Endothelial cell of umbilical vein (primary cell): ENCODE measurements around the gene UNC5A. TPM values are rescaled to one million over a fixed set of nuclear protein-coding genes. Genes with fewer than 3 reads are reported as not detected.

Experiments
- BruUV-seq: library from RNA; stranded (reverse); fragments of 400-500 nt; replicated peaks from 2 replicates; lab custom pipeline; 2021; lab: Mats Ljungman, UMichigan
- CTCF ChIA-PET: fragments of 300-600, 350-600 bp; sonication (Branson Sonifier 250); formaldehyde crosslinking; loops from one replicate; lab custom pipeline; 2021; ENCODE audit warnings: antibody characterized with exemption, inconsistent platforms; lab: Charles Lee
- POLR2A ChIA-PET: fragments of 300-600, 350-600 bp; sonication (Branson Sonifier 250); formaldehyde crosslinking; loops from one replicate; lab custom pipeline; 2021; ENCODE audit warnings: antibody characterized with exemption, inconsistent platforms; lab: Charles Lee
- DNase-seq: peaks from one replicate; pipeline ENCODE4 v3.0.0-alpha.2; 2011; ENCODE audit warnings: low read depth, low spot score
- FAIRE-seq: peaks from 2 replicates; lab custom pipeline; 2011; peaks lifted over from hg19 to GRCh38; lab: Jason Lieb, UNC
- H2AFZ ChIP-seq: 2 replicates; pipeline ENCODE4 v1.6.0; 2012; ENCODE audit warnings: low read depth, low read length, control low read depth, inconsistent platforms
- H3K27ac ChIP-seq: 2 replicates; pipeline ENCODE4 v1.5.1; 2011; ENCODE audit warnings: low read depth, mild to moderate bottlenecking, control low read depth, low read length, moderate library complexity; ENCODE audit not compliant: insufficient read depth
- H3K27me3 ChIP-seq, 2 experiments: 2 replicates each; pipeline versions ENCODE4 v1.6.0 to v1.6.1; 2011; ENCODE audit warnings: low read length in 2 of 2, mixed read lengths in 1 of 2; ENCODE audit not compliant: control insufficient read depth in 2 of 2, insufficient read depth in 2 of 2
- H3K36me3 ChIP-seq, 2 experiments: 2 replicates in 1 of 2; 3 replicates in 1 of 2; pipeline ENCODE4 v1.5.1; 2011; ENCODE audit warnings: low read length in 2 of 2, mild to moderate bottlenecking in 1 of 2, moderate library complexity in 1 of 2; ENCODE audit not compliant: control insufficient read depth in 2 of 2, insufficient read depth in 2 of 2; ENCODE audit errors: extremely low read depth in 1 of 2
- H3K4me1 ChIP-seq: 3 replicates; pipeline ENCODE4 v1.5.1; 2011; ENCODE audit warnings: mild to moderate bottlenecking, low read length; ENCODE audit not compliant: control insufficient read depth, insufficient read depth; ENCODE audit errors: extremely low read depth
- H3K4me2 ChIP-seq: 2 replicates; pipeline ENCODE4 v1.6.1; 2011; ENCODE audit warnings: low read length, control low read depth, mixed read lengths; ENCODE audit not compliant: insufficient read depth
- H3K4me3 ChIP-seq, 3 experiments: fragments of 200-600 bp in 1 of 3; sonication (generic), shearing (Covaris generic) in 1 of 3; replicated peaks in 1 of 3; 2 replicates each; pipeline ENCODE4 v1.5.1; 2011 to 2016; ENCODE audit warnings: control low read depth in 3 of 3, low read length in 3 of 3, mild to moderate bottlenecking in 2 of 3, inconsistent platforms in 1 of 3, low read depth in 1 of 3, moderate library complexity in 1 of 3; ENCODE audit not compliant: insufficient read depth in 1 of 3
- H3K79me2 ChIP-seq: 2 replicates; pipeline ENCODE4 v1.6.0; 2012; ENCODE audit warnings: low read length, inconsistent platforms; ENCODE audit not compliant: control insufficient read depth, insufficient read depth
- H3K9ac ChIP-seq: replicated peaks from 2 replicates; pipeline ENCODE3; 2011; ENCODE audit warnings: low read length, control low read depth; ENCODE audit not compliant: insufficient read depth; ENCODE audit errors: extremely low read depth
- H3K9me1 ChIP-seq: replicated peaks from 3 replicates; pipeline ENCODE4 v1.6.0; 2011; ENCODE audit warnings: mild to moderate bottlenecking, low read length; ENCODE audit not compliant: control insufficient read depth, insufficient read depth; ENCODE audit errors: extremely low read depth
- H3K9me3 ChIP-seq: replicated peaks from 2 replicates; pipeline ENCODE4 v1.5.1; 2012; ENCODE audit warnings: low read length, inconsistent platforms; ENCODE audit not compliant: control insufficient read depth, insufficient read depth
- H4K20me1 ChIP-seq: replicated peaks from 2 replicates; pipeline ENCODE3; 2011; ENCODE audit warnings: mild to moderate bottlenecking, low read length; ENCODE audit not compliant: control insufficient read depth, insufficient read depth; ENCODE audit errors: extremely low read depth
- CTCF ChIP-seq, 2 donors: IDR thresholded peaks; 1 replicate in 1 of 2; 2 replicates in 1 of 2; pipeline ENCODE4 v1.5.1; 2011; ENCODE audit warnings: low read length in 2 of 2, mild to moderate bottlenecking in 2 of 2, moderate library complexity in 2 of 2, control low read depth in 1 of 2, inconsistent platforms in 1 of 2, low read depth in 1 of 2; ENCODE audit not compliant: insufficient read depth in 1 of 2; ENCODE audit errors: extremely low read depth in 1 of 2
- EZH2 ChIP-seq: IDR thresholded peaks from 2 replicates; pipeline ENCODE4 v1.6.1; 2012; ENCODE audit warnings: borderline replicate concordance, low read depth, mild to moderate bottlenecking, moderate library complexity, low read length, inconsistent platforms; ENCODE audit not compliant: severe bottlenecking
- FOS ChIP-seq: IDR thresholded peaks from 2 replicates; pipeline ENCODE4 v1.6.1; 2011; ENCODE audit warnings: mild to moderate bottlenecking, low read length, moderate library complexity, borderline replicate concordance; ENCODE audit not compliant: insufficient read depth
- GATA2 ChIP-seq: IDR thresholded peaks from 2 replicates; pipeline ENCODE4 v1.7.0; 2011; ENCODE audit warnings: low read depth, mild to moderate bottlenecking, moderate library complexity, mixed read lengths, low read length; ENCODE audit not compliant: insufficient read length, insufficient read depth
- JUN ChIP-seq: IDR thresholded peaks from 2 replicates; pipeline ENCODE4 v1.6.1; 2011; ENCODE audit warnings: borderline replicate concordance, low read depth; ENCODE audit not compliant: insufficient read length, insufficient read depth
- MAX ChIP-seq: IDR thresholded peaks from 2 replicates; pipeline ENCODE4 v1.6.1; 2011; ENCODE audit not compliant: insufficient read depth, insufficient read length
- MYC ChIP-seq: IDR thresholded peaks from one replicate; pipeline ENCODE4 v1.6.1; 2011; ENCODE audit warnings: mild to moderate bottlenecking, low read depth, low read length
- POLR2A ChIP-seq: IDR thresholded peaks from 2 replicates; pipeline ENCODE4 v1.6.1; 2012; ENCODE audit warnings: low read depth, mild to moderate bottlenecking, control low read depth, low read length
- POLR2AphosphoS5 ChIP-seq: IDR thresholded peaks from 2 replicates; pipeline ENCODE4 v1.6.1; 2012; ENCODE audit warnings: low read depth, mild to moderate bottlenecking, control low read depth, low read length, moderate library complexity; ENCODE audit not compliant: insufficient read depth
- dilution Hi-C: fragments of 300-500 bp; cut with MboI; formaldehyde crosslinking; loops from one replicate; pipeline ENCODE4 v1.15.0; 2019; ENCODE audit warnings: low sequenced_read_pairs; ENCODE audit not compliant: extremely low pct_ligation_motif_present
- intact Hi-C: fragments of 100-400 bp; cut with micrococcal nuclease; formaldehyde crosslinking; loops from one replicate; pipeline ENCODE4 v1.10.0; 2022
- polyA plus RNA-seq, 4 experiments: library from polyadenylated mRNA; depleted of rRNA in 3 of 4; stranded (reverse) in 3 of 4; unstranded in 1 of 4; fragments of >200 nt; gene quantifications; 2 replicates each; pipeline versions ENCODE4 v1.2.1 to v1.2.3, GENCODE V29; 2011 to 2012; ENCODE audit warnings: missing spikeins in 1 of 4
- total RNA-seq: library from RNA; stranded (reverse); gene quantifications from 2 replicates; pipeline ENCODE4 v1.2.3, GENCODE V29; 2021

Gene UNC5A
- total and polyA plus RNA-seq, 2 donors (not counting 3 experiments of a cell fraction or from before 2014, with no cell fraction given), result 0.08 to 0.22 TPM

GRCh38 chr5:176888865-176889165 lies 78.5 kb downstream of the UNC5A start:
- TF ChIP-seq POLR2AphosphoS5 (no peak), POLR2A (no peak), FOS (no peak), EZH2 (no peak), CTCF (IDR thresholded peaks at IDR 0.05; ENCODE audit: extremely low read depth in 1 of 2, insufficient read depth in 1 of 2, low read depth in 1 of 2, low read length in 2 of 2) (no peak), MYC (no peak), JUN (no peak), MAX (no peak), GATA2 (no peak)
- Histone ChIP-seq H3K9me3 (no peaks in the 10 kb centered on the region), H3K27me3 (peaks cover 2 to 5% of the 10 kb centered on the region in 2 experiments), H3K9ac (no peak overlapping the region), H3K79me2 (no peaks in the 10 kb centered on the region), H3K36me3 (no peaks in the 10 kb centered on the region), H3K4me1 (no peaks in the 10 kb centered on the region), H3K27ac (no peak overlapping the region), H2AFZ (no peak overlapping the region), H4K20me1 (no peaks in the 10 kb centered on the region), H3K4me3 (no peak overlapping the region), H3K4me2 (no peak overlapping the region), H3K9me1 (no peaks in the 10 kb centered on the region)
- BruUV-seq, result no TSS peak
- CTCF ChIA-PET, result no interaction called here
- dilution Hi-C loops, result no loop called here
- POLR2A ChIA-PET, result no interaction called here
- DNase-seq, result no peak
- intact Hi-C loops, result loop anchor here (10.0 kb wide), 1 partner anchor 224 kb away; no protein-coding TSS in a partner anchor
- no peak for FAIRE-seq
